SIG-M5 (cell line): Measurements from ENCODE around the gene ST3GAL4.

ENCODE experiments used
- DNase-seq: peaks from one replicate; lab custom pipeline; 2025; lab: John Stamatoyannopoulos, UW

The ST3GAL4 gene

GRCh38 chr11:126408901-126409619 lies 53.6 kb downstream of the ST3GAL4 start:
- DNase-seq: no peak

GRCh38 chr11:126409620-126409985 lies 54.1 kb downstream of the ST3GAL4 start:
- no peak for DNase-seq

- no peak for DNase-seq
Measured at GRCh38 chr11:126410649-126411048, 55.2 kb downstream of the ST3GAL4 start.

GRCh38 chr11:126411971-126412381 lies 56.5 kb downstream of the ST3GAL4 start:
- no peak for DNase-seq

GRCh38 chr11:126413426-126413825 lies 57.9 kb downstream of the ST3GAL4 start:
- no peak for DNase-seq

- DNase-seq: no peak
Measured at GRCh38 chr11:126413843-126414405, 58.4 kb downstream of the ST3GAL4 start.

- DNase-seq: no peak
Measured at GRCh38 chr11:126414615-126415014, 59.1 kb downstream of the ST3GAL4 start.

GRCh38 chr11:126415128-126415527 lies 59.6 kb downstream of the ST3GAL4 start:
- no peak for DNase-seq

- DNase-seq: no peak
Measured at GRCh38 chr11:126415669-126416420, 60.4 kb downstream of the ST3GAL4 start.

GRCh38 chr11:126416542-126417090 lies 61.1 kb downstream of the ST3GAL4 start:
- DNase-seq: no peak

GRCh38 chr11:126417091-126417862 lies 61.8 kb downstream of the ST3GAL4 start:
- DNase-seq: no peak

- no peak for DNase-seq
Measured at GRCh38 chr11:126418887-126419286, 63.4 kb downstream of the ST3GAL4 start.

- peak; percentile 16 for DNase-seq
Measured at GRCh38 chr11:126419801-126420697, 64.6 kb downstream of the ST3GAL4 start.

- DNase-seq: no peak
Measured at GRCh38 chr11:126420698-126421256, 65.3 kb downstream of the ST3GAL4 start.

GRCh38 chr11:126421271-126421671 lies 65.8 kb downstream of the ST3GAL4 start:
- no peak for DNase-seq

- DNase-seq: no peak
Measured at GRCh38 chr11:126422446-126422845, 67.0 kb downstream of the ST3GAL4 start.

- no peak for DNase-seq
Measured at GRCh38 chr11:126423154-126423553, 67.7 kb downstream of the ST3GAL4 start.

GRCh38 chr11:126423743-126424142 lies 68.3 kb downstream of the ST3GAL4 start:
- DNase-seq: no peak

GRCh38 chr11:126424471-126425039 lies 69.1 kb downstream of the ST3GAL4 start:
- no peak for DNase-seq

GRCh38 chr11:126426106-126426505 lies 70.6 kb downstream of the ST3GAL4 start:
- DNase-seq: no peak
